GM12873 (cell line): Measurements from ENCODE around the gene DOCK4.

ENCODE experiments used
- CTCF ChIP-seq: IDR thresholded peaks from 2 replicates; pipeline ENCODE4 v1.5.1; 2012; ENCODE audit warnings: low read depth, mild to moderate bottlenecking, moderate library complexity, low read length, control low read depth; ENCODE audit not compliant: insufficient read depth; ENCODE audit errors: missing control alignments

DOCK4 gene

DNA sequence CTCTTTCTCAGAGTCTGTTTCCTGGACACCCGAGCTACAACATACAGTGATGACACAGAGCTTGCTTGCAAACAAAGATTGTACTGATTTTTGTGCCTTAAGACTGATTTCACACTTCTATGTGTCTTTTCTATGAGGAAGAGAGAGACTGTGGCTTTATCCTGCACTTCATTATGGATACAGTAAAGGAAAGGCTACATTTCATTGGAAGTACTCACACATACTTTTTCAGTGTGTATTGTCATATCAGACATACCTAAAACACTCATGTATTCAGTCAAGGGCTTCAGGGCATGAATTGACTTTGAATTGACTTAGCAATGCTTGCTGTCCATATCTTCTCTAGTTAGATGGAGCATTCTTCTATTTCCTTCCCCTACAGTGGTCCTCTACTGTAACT lies 508.4 kb downstream of the DOCK4 start:
- TF ChIP-seq CTCF, result no peak

DNA sequence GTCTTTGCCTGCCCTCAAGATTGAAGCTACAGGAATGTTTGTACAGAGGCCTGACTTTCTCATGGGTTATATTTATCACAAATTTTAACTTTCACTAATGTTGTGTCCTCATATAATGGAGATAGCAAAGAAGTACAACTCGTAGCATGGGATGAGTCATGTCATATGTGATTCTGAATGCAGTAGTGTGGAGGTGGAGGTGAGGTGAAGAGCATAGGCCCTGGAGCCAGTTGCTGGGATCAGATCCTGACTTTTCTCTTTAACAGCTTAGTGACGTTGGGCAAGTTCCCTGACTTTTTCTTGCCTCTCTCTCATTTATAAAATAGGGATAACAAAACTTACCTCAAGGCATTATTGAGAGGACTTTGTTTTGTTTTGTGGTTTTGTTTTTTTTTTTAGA lies 511.8 kb downstream of the DOCK4 start:
- no peak for TF ChIP-seq CTCF

DNA sequence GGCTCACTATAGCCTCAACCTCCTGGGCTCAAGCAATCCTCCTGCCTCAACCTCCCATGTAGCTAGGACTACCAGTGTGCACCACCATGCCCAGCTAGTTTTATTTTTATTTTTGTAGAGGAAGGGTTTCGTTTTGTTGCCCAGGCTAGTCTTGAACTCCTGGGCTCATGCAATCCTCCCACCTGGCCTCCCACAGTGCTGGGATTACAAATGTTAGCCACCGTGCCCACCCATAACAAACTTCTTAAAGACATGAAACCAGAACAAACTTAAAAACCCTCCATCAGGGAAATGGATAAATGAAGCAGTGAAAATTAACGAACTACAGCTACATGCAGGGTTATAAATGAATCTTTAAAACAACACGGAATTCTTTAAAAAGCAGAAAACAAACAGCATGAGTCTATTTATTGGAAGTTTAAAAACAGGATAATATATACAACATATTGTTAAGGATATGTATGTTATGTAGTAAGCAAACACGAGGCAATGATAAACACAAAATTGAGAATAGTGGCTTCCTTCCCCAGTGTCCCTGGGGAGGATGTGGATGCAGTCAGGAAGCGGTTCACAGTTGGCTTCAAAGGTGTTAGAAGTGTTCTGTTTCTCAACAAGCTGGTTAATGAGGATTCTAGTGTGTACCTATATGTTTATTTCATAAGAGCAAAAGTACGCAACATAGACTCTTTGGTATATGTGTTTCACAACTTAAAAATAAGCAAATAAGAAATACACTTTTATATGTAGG lies 515.7 kb downstream of the DOCK4 start:
- no peak for TF ChIP-seq CTCF

DNA sequence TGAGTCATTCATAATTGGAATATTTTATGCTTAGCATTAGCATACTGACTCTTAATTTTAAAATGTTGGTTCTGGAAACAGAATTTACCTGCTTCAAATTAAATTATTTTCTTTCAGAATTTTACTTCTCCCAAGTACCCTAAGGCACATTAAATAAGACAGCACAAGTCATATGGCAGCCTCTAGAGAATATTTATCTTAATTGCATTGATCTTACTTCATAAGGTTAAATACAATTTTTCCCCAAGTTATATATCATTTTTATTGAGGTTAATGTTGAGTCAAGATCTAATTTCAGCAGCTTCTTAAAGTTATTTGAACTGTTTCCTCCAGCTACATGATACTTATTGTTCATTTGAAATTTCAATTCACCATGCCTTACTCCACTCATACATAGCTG lies 520.9 kb downstream of the DOCK4 start:
- no peak for TF ChIP-seq CTCF

GRCh38 chr7:111682588-111683340 lies 523.4 kb downstream of the DOCK4 start:
- TF ChIP-seq CTCF, result no peak

DNA sequence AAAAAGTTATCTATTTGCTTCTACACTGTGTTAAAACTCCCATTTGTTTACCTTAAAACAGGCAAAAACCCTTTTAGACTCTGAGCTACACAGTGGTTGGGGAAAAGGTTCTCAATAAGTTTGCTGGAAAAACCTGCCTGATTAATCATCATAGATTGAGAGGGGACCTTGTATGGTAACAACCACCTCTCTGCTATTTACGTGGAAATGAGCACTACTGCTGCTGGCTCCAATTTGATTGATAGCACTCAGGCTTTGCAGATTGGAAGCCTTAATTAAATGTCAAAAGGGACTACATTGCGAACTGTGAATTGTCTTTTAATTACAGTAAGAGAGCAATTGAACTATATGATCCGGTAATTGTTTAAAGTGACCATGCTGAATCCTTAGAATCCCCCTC lies 525.0 kb downstream of the DOCK4 start:
- no peak for TF ChIP-seq CTCF

- no peak for TF ChIP-seq CTCF
Measured at GRCh38 chr7:111678986-111679385, 527.2 kb downstream of the DOCK4 start.
